ENCODE measurements around the gene SEPHS2.

GRCh38 chr16:30445149-30445407 lies 596 bp downstream of the SEPHS2 start:
- no peak for TF ChIP-seq CTCF (conservative IDR thresholded peaks at IDR 0.05; ENCODE audit: low read depth in 2 of 2)
- no peak for TF ChIP-seq ETS1 (IDR thresholded peaks at IDR 0.05)
- TF ChIP-seq EZH2phosphoT487 (IDR thresholded peaks at IDR 0.05; ENCODE audit: unreplicated experiment), result no peak
- TF ChIP-seq EZH2 (IDR thresholded peaks at IDR 0.05; ENCODE audit: low read depth, unreplicated experiment), result no peak
- no peak for TF ChIP-seq NANOG (IDR thresholded peaks at IDR 0.05; ENCODE audit: borderline replicate concordance)
- TF ChIP-seq REST (IDR thresholded peaks at IDR 0.05; ENCODE audit: unreplicated experiment), result no peak
- no peak for TF ChIP-seq CREB1 (CRISPR knock-in tag; IDR thresholded peaks at IDR 0.05; ENCODE audit: low read depth)
